ENCODE results near the gene HCK. TPM values are rescaled to one million over a fixed set of nuclear protein-coding genes. Genes with fewer than 3 reads are reported as not detected.

The HCK gene
- total RNA-seq, 2 donors from 2014 or later: 0.24 to 0.40 TPM

- Mint-ChIP-seq H3K9me3 (no peaks in the 10 kb centered on the region), H3K36me3 (ENCODE audit: low read depth) (no peaks in the 10 kb centered on the region), H3K27ac (no peak overlapping the region), H3K4me3 (no peak overlapping the region), H3K27me3 (ENCODE audit: insufficient read depth) (peaks cover 33% of the 10 kb centered on the region), H3K4me1 (no peaks in the 10 kb centered on the region)
- peaks cover 14% of the 10 kb centered on the region for H3K27me3 ChIP-seq (ENCODE audit: control insufficient read depth, insufficient read depth, low read length, poor library complexity, severe bottlenecking)
- no peak for TF ChIP-seq CTCF (conservative IDR thresholded peaks at IDR 0.05)
- no peaks in the 10 kb centered on the region for H3K4me1 ChIP-seq (ENCODE audit: control insufficient read depth, insufficient read depth, low read length)
- no peaks in the 10 kb centered on the region for H3K9me3 ChIP-seq (ENCODE audit: control insufficient read depth, low read length)
- no peak for DNase-seq
- no peaks in the 10 kb centered on the region for H3K36me3 ChIP-seq (ENCODE audit: control insufficient read depth, insufficient read depth, low read length)
- H3K9ac ChIP-seq (ENCODE audit: extremely low read depth, low read length, poor library complexity, severe bottlenecking): no peak overlapping the region
- 88 to 93% methylated on average over 1 to 4 of the region's 4 CpGs for WGBS, 2 experiments (ENCODE audit: insufficient coverage in 1 of 2, insufficient read length in 1 of 2)
- H3K27ac ChIP-seq (ENCODE audit: low read depth, low read length): no peak overlapping the region
- H3K4me3 ChIP-seq (ENCODE audit: low read length): no peak overlapping the region
Measured at GRCh38 chr20:32063695-32064094, 11.7 kb downstream of the HCK start.

DNA sequence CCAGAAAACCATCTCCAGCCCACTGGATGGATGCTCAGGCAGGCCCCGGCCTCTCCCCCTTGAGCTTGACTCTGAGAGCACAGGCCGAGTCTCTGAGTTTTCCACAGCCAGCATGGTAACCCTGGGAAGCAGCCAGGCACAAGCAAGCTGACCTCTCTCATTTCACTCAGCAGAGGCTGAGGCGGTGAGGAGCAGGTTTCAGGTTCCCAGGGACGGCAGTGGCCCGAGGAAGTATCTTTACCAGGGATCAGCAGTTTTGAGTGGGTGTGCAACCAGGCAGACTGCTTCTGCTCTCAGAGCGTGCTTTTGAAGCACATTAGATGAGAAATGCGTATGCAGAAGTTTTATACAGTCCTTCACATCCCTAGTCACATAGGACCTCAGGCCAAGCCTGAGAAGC lies 12.6 kb downstream of the HCK start:
- peaks cover 4% of the 10 kb centered on the region for H3K27me3 ChIP-seq (ENCODE audit: control insufficient read depth, insufficient read depth, low read length, poor library complexity, severe bottlenecking)
- H3K27ac ChIP-seq (ENCODE audit: low read depth, low read length): no peak overlapping the region
- no peaks in the 10 kb centered on the region for H3K36me3 Mint-ChIP-seq (ENCODE audit: low read depth)
- DNase-seq: no peak
- H3K4me1 Mint-ChIP-seq: no peaks in the 10 kb centered on the region
- H3K4me3 Mint-ChIP-seq: no peak overlapping the region
- H3K4me3 ChIP-seq (ENCODE audit: low read length): no peak overlapping the region
- H3K9me3 Mint-ChIP-seq: no peaks in the 10 kb centered on the region
- H3K36me3 ChIP-seq (ENCODE audit: control insufficient read depth, insufficient read depth, low read length): no peaks in the 10 kb centered on the region
- no peaks in the 10 kb centered on the region for H3K9me3 ChIP-seq (ENCODE audit: control insufficient read depth, low read length)
- no peak overlapping the region for H3K9ac ChIP-seq (ENCODE audit: extremely low read depth, low read length, poor library complexity, severe bottlenecking)
- no peak for TF ChIP-seq CTCF (conservative IDR thresholded peaks at IDR 0.05)
- H3K4me1 ChIP-seq (ENCODE audit: control insufficient read depth, insufficient read depth, low read length): no peaks in the 10 kb centered on the region
- no peak overlapping the region for H3K27ac Mint-ChIP-seq
- WGBS, 2 experiments (ENCODE audit: insufficient coverage in 1 of 2, insufficient read length in 1 of 2): 92 to 94% methylated on average over 5 to 7 of the region's 7 CpGs
- H3K27me3 Mint-ChIP-seq (ENCODE audit: insufficient read depth): peaks cover 23% of the 10 kb centered on the region

- no peak overlapping the region for H3K9ac ChIP-seq (ENCODE audit: extremely low read depth, low read length, poor library complexity, severe bottlenecking)
- no peaks in the 10 kb centered on the region for H3K9me3 Mint-ChIP-seq
- H3K27ac ChIP-seq (ENCODE audit: low read depth, low read length): no peak overlapping the region
- no peaks in the 10 kb centered on the region for H3K9me3 ChIP-seq (ENCODE audit: control insufficient read depth, low read length)
- H3K4me3 ChIP-seq (ENCODE audit: low read length): no peak overlapping the region
- peaks cover 9% of the 10 kb centered on the region for H3K27me3 Mint-ChIP-seq (ENCODE audit: insufficient read depth)
- H3K27me3 ChIP-seq (ENCODE audit: control insufficient read depth, insufficient read depth, low read length, poor library complexity, severe bottlenecking): no peaks in the 10 kb centered on the region
- no peak for DNase-seq
- H3K4me1 ChIP-seq (ENCODE audit: control insufficient read depth, insufficient read depth, low read length): no peaks in the 10 kb centered on the region
- no peak overlapping the region for H3K4me3 Mint-ChIP-seq
- no peak for TF ChIP-seq CTCF (conservative IDR thresholded peaks at IDR 0.05)
- no peak overlapping the region for H3K27ac Mint-ChIP-seq
- H3K4me1 Mint-ChIP-seq: no peaks in the 10 kb centered on the region
- H3K36me3 Mint-ChIP-seq (ENCODE audit: low read depth): no peaks in the 10 kb centered on the region
- 78 to 84% methylated on average over 5 to 6 of the region's 6 CpGs for WGBS, 2 experiments (ENCODE audit: insufficient coverage in 1 of 2, insufficient read length in 1 of 2)
- H3K36me3 ChIP-seq (ENCODE audit: control insufficient read depth, insufficient read depth, low read length): no peaks in the 10 kb centered on the region
Measured at GRCh38 chr20:32067234-32067821, 15.3 kb downstream of the HCK start.
